Vagina (tissue), 2 donors: ENCODE results near the gene MYO1E. TPM values are rescaled to one million over a fixed set of nuclear protein-coding genes. Genes with fewer than 3 reads are reported as not detected.
"Not testable (repeated sequence)": the region's sequence is repeated elsewhere in the genome, so short reads cannot be mapped to it uniquely, and the experiment has no call there.

Source experiments
- DNase-seq, 2 donors: peaks; one replicate each; pipeline ENCODE4 v3.0.0-alpha.2; 2017; ENCODE audit errors: extremely low spot score in 2 of 2
- H3K27ac ChIP-seq: fragments of 200-600 bp; sonication (generic); one replicate; pipeline ENCODE4 v1.5.1; 2019
- H3K27me3 ChIP-seq: fragments of 200-600 bp; sonication (generic); one replicate; pipeline ENCODE4 v1.5.1; 2019
- H3K36me3 ChIP-seq, 2 donors: fragments of 200-600 bp; sonication (generic); one replicate each; pipeline ENCODE4 v1.5.1; 2017 to 2019
- H3K4me1 ChIP-seq: fragments of 200-600 bp; sonication (generic); one replicate; pipeline ENCODE4 v1.5.1; 2019
- H3K4me3 ChIP-seq, 2 donors: fragments of 200-600 bp; sonication (generic); 1 replicate in 1 of 2; 2 replicates in 1 of 2; pipeline ENCODE4 v1.5.1; 2016 to 2019
- H3K9me3 ChIP-seq: fragments of 200-600 bp; sonication (generic); one replicate; pipeline ENCODE4 v1.5.1; 2019
- POLR2A ChIP-seq, 2 donors: fragments of 450-650 bp; IDR thresholded peaks; one replicate each; pipeline ENCODE4 v1.6.1; 2017; ENCODE audit warnings: antibody characterized with exemption in 2 of 2, mild to moderate bottlenecking in 2 of 2, moderate library complexity in 2 of 2
- POLR2AphosphoS5 ChIP-seq, 2 donors: sonication (generic); formaldehyde crosslinking; IDR thresholded peaks; one replicate each; pipeline ENCODE4 v1.9.0; 2017; ENCODE audit warnings: antibody characterized with exemption in 2 of 2, mild to moderate bottlenecking in 2 of 2, low read depth in 1 of 2; ENCODE audit not compliant: insufficient read depth in 1 of 2
- intact Hi-C: fragments of 100-400 bp; cut with DNase I; formaldehyde crosslinking; loops from one replicate; pipeline ENCODE4 v1.15.1; 2023
- total RNA-seq: library from RNA; depleted of rRNA; stranded (reverse); fragments of >200 nt; gene quantifications from one replicate; pipeline ENCODE4 v1.2.3, GENCODE V29; 2016
- TF ChIP-seq, protein P1 (sequence below), 3 experiments: fragments of 450-650 bp in 2 of 3; fragments of 200-600 bp in 1 of 3; sonication (generic) in 1 of 3; IDR thresholded peaks; one replicate each; pipeline ENCODE4 v1.5.1; 2017 to 2019; ENCODE audit warnings: antibody characterized with exemption in 3 of 3, mild to moderate bottlenecking in 2 of 3, moderate library complexity in 2 of 3

The MYO1E gene
- total RNA-seq, 1 donor from 2014 or later, result 16.9 TPM

DNA sequence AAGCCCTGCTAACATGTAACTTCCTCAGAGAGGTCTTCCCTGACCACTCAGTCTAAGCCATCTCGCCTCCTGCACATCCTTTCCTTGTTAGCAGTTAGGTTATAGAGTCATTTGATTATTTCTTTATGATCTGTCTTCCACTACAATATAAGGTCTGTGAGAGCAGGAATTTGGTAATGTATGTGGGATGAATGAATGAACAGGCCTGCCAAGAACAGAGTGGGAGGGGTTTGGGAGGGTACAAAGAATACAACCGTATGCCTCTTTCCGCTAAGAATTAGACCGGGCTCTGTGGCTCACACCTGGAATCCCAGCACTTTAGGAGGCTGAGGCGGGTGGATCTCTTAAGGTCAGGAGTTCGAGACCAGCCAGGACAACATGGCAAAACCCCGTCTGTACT is 32.4 kb upstream of the MYO1E start:
- no peak for TF ChIP-seq POLR2A (IDR thresholded peaks at IDR 0.05)
- TF ChIP-seq, protein P1, sequence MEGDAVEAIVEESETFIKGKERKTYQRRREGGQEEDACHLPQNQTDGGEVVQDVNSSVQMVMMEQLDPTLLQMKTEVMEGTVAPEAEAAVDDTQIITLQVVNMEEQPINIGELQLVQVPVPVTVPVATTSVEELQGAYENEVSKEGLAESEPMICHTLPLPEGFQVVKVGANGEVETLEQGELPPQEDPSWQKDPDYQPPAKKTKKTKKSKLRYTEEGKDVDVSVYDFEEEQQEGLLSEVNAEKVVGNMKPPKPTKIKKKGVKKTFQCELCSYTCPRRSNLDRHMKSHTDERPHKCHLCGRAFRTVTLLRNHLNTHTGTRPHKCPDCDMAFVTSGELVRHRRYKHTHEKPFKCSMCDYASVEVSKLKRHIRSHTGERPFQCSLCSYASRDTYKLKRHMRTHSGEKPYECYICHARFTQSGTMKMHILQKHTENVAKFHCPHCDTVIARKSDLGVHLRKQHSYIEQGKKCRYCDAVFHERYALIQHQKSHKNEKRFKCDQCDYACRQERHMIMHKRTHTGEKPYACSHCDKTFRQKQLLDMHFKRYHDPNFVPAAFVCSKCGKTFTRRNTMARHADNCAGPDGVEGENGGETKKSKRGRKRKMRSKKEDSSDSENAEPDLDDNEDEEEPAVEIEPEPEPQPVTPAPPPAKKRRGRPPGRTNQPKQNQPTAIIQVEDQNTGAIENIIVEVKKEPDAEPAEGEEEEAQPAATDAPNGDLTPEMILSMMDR (IDR thresholded peaks at IDR 0.05), result no peak
- TF ChIP-seq POLR2AphosphoS5 (IDR thresholded peaks at IDR 0.05; ENCODE audit: insufficient read depth in 1 of 2, low read depth in 1 of 2), result no peak
- intact Hi-C loops, result no loop called here
- DNase-seq, result no peak

DNA sequence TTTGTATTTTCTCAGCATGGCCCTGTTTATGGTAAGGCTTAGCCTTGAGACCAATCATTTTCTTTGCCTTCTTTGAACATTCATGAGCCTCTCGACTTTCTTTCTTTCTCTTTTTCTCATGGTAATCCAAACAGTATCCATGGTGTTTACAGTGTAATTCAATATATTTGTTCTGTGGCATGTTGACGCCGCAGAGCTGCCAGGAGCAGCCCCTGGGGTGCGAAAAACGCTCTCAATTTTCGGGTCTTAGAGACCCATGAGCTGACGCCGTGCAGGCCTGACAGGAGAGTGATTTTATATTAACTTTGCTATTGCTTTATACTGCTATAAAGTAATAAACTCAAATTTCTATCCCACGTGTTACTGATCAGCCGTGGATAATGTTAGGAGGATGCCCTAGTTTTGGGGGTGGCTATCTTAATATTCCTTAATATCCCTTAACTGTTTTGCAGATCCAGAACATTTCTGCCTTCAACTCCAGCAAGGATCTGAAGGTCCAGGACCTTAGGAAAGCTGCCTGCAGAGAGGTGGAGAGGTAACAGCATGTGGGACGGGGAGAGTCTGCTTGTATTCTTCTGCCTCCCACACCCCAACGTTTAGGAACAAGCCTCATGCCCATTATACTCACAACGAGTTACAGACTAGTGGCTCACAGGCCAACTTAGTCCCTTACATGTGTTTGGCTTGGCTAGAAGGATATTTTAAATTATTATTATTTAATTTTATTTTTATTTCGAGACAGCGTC is 29.3 kb upstream of the MYO1E start:
- Histone ChIP-seq H3K9me3 (no peaks in the 10 kb centered on the region), H3K27ac (no peak overlapping the region), H3K4me1 (no peaks in the 10 kb centered on the region), H3K36me3 (no peaks in the 10 kb centered on the region), H3K4me3 (no peak overlapping the region), H3K27me3 (no peaks in the 10 kb centered on the region)
- DNase-seq, result no peak
- no peak for TF ChIP-seq POLR2AphosphoS5 (IDR thresholded peaks at IDR 0.05; ENCODE audit: insufficient read depth in 1 of 2, low read depth in 1 of 2)
- TF ChIP-seq, protein P1 (IDR thresholded peaks at IDR 0.05), result no peak
- TF ChIP-seq POLR2A (IDR thresholded peaks at IDR 0.05), result no peak
- intact Hi-C loops, result no loop called here

More for the DNA sequence above, 32.4 kb upstream of the MYO1E start:
- no peak overlapping the region for H3K4me3 ChIP-seq
- no peak overlapping the region for H3K27ac ChIP-seq
- no peaks in the 10 kb centered on the region for H3K27me3 ChIP-seq
- H3K36me3 ChIP-seq, result no peaks in the 10 kb centered on the region
- H3K9me3 ChIP-seq, result no peaks in the 10 kb centered on the region
- no peaks in the 10 kb centered on the region for H3K4me1 ChIP-seq

DNA sequence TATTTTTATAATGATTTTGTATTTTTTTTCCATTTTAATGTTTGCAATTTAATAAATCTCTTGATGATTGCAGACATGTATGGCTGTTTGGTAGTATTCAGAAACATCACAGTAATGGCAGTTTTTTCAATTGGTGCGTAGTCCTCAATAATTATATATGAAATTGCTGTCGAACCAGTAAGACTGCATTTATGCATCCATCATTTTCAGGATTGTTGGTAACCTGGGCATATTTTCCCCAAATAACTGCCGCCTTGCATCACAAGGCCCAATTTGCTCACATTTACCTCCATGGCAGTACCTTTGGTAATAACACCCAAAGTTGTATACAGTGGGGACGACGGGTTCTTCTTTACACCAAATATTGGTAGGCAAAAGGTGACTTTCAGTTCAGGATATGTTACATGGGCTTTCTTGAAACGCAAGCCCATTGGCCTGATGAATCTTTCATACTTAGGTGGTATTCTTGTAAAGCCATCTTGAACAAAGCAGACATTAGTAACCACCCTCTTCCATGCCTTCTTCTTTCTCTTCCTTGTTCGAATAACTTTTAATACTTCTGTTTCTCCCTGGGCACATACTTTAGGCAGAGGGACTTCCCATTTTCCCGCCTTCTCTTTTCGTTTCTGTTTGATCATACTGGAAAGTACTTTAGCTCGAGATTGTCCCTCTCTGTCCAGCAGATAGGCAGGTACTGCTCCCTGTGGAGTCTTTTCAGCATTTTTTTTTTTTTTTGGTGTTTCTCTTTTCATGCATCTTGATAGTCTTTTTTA is 28.6 kb upstream of the MYO1E start:
- DNase-seq, H3K4me1 ChIP-seq, H3K4me3 ChIP-seq, H3K36me3 ChIP-seq, intact Hi-C loops, H3K9me3 ChIP-seq, H3K27ac ChIP-seq, H3K27me3 ChIP-seq: not testable (repeated sequence)

DNA sequence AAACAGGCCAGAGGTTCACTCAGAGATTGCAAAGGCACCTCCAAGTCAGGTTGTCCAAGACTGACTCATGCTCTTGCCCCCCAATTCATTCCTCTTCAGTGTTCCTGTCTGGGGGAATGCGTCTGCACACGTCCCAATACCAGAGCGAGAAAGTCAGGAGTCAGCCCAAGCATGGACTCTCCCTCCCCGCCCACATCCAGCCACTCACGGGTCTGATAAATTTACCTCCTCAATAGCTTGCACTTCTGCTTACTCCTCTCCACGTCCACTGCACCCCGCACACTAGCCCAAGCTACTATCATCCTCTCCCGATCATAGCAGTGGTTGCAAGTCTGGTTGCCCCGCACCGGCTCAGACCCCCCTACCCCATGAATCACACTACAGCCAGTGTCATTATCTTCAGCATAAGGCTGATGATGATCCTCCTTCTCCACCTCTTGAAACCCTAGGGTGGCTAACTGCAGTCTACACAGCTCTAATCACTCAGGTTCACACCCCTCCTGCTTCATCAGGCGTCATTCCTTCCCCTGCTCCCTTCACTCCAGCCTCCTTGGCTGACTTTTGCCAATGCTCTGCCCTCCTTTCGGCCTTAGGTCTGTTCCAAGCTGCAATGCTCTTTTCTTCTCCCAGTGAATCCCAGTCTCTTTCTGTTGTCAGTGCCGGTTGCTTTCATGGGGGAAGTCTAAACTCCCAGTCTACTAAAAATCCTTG is 27.6 kb upstream of the MYO1E start:
- Histone ChIP-seq H3K36me3 (no peaks in the 10 kb centered on the region), H3K27me3 (no peaks in the 10 kb centered on the region), H3K4me3 (no peak overlapping the region), H3K9me3 (no peaks in the 10 kb centered on the region), H3K27ac (no peak overlapping the region), H3K4me1 (no peaks in the 10 kb centered on the region)
- no peak for TF ChIP-seq POLR2AphosphoS5 (IDR thresholded peaks at IDR 0.05; ENCODE audit: insufficient read depth in 1 of 2, low read depth in 1 of 2)
- no peak for TF ChIP-seq POLR2A (IDR thresholded peaks at IDR 0.05)
- TF ChIP-seq, protein P1 (IDR thresholded peaks at IDR 0.05), result no peak
- no peak for DNase-seq
- intact Hi-C loops, result no loop called here

DNA sequence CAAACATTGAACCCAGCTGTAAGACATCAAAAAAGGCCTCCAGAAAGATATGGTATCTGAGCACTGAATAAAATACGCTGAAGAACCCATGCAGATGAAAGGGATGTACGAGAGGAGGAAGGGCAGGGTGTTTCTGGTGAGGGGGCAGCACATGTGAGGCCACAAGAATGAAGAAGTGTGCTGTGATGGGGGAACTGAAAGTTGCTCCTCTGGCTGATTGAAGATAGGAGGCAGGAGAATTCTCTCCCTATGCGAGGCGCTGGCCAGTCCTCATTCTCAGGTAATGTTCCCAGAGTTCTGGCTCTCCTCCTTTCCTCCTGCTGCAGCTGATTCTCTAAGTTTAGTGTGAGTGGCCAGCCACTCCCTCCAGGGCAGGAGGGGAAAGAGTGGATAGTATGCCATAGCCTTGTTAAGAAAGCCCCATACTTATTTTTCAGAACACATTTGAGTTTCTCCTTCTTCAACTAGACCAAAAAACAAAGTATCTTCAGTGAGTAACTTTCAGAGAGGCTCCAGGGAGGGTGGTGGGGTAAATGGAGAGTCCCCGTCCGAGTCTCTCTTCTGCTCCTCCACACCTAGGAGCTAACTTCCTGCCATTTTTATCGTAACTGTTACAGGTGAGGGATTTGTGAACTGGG is 26.9 kb upstream of the MYO1E start:
- Histone ChIP-seq H3K36me3 (no peaks in the 10 kb centered on the region), H3K27ac (no peak overlapping the region), H3K4me3 (no peak overlapping the region), H3K4me1 (no peaks in the 10 kb centered on the region), H3K9me3 (no peaks in the 10 kb centered on the region), H3K27me3 (no peaks in the 10 kb centered on the region)
- intact Hi-C loops, result no loop called here
- TF ChIP-seq POLR2AphosphoS5 (IDR thresholded peaks at IDR 0.05; ENCODE audit: insufficient read depth in 1 of 2, low read depth in 1 of 2) (no peak), POLR2A (IDR thresholded peaks at IDR 0.05) (no peak)
- TF ChIP-seq, protein P1 (IDR thresholded peaks at IDR 0.05), result no peak
- no peak for DNase-seq
